Activated CD8-positive, alpha-beta T cell treated with anti-CD3 and anti-CD28 coated beads, Interleukin-2, amount 10 ng/mL, durations not matched to agents 7 days and 5 days (primary cell): Measurements from ENCODE around the gene FZR1. TPM values are rescaled to one million over a fixed set of nuclear protein-coding genes. Genes with fewer than 3 reads are reported as not detected.
A peak's percentile ranks its signal among the peaks of the same experiment; 100 is the strongest.

Experiments
- ATAC-seq: fragments of 150-1000 bp; cut with Tn5 transposase; one replicate; pipeline ENCODE4 v1.10.0; 2021; ENCODE audit warnings: moderate library complexity
- CTCF ChIA-PET: fragments of 350-600 bp; sonication (Branson Sonifier 250); formaldehyde crosslinking; loops from one replicate; lab custom pipeline; 2021; ENCODE audit warnings: antibody characterized with exemption; lab: Charles Lee
- POLR2A ChIA-PET: fragments of 350-600 bp; sonication (Branson Sonifier 250); formaldehyde crosslinking; loops from one replicate; lab custom pipeline; 2021; ENCODE audit warnings: antibody characterized with exemption; lab: Charles Lee
- DNase-seq: peaks from one replicate; pipeline ENCODE4 v3.0.0-alpha.2; 2020
- H3K27ac Mint-ChIP-seq: one replicate; pipeline ENCODE4 v1.8.0; 2021; ENCODE audit warnings: mild to moderate bottlenecking, mixed read lengths
- H3K27me3 Mint-ChIP-seq: one replicate; pipeline ENCODE4 v1.8.0; 2021; ENCODE audit warnings: low read depth, mixed read lengths
- H3K36me3 Mint-ChIP-seq: one replicate; pipeline ENCODE4 v1.8.0; 2021; ENCODE audit warnings: low read depth, mixed read lengths
- H3K4me1 Mint-ChIP-seq: one replicate; pipeline ENCODE4 v1.8.0; 2021; ENCODE audit warnings: low read depth, mixed read lengths
- H3K4me3 Mint-ChIP-seq: one replicate; pipeline ENCODE4 v1.8.0; 2021; ENCODE audit warnings: mild to moderate bottlenecking, mixed read lengths
- H3K9me3 Mint-ChIP-seq: one replicate; pipeline ENCODE4 v1.8.0; 2022; ENCODE audit warnings: mixed read lengths; ENCODE audit not compliant: insufficient read depth
- total RNA-seq, 2 experiments: library from RNA; stranded (reverse); gene quantifications; one replicate each; pipeline ENCODE4 v1.2.3, GENCODE V29; 2021

Gene FZR1
- total RNA-seq, 2 experiments from 2014 or later, result 72.7 to 81.6 TPM

GRCh38 chr19:3492131-3492839, 13.8 kb upstream of the FZR1 start:
- POLR2A ChIA-PET, result no interaction called here
- H3K27ac Mint-ChIP-seq, result no peak overlapping the region
- no peaks in the 10 kb centered on the region for H3K27me3 Mint-ChIP-seq
- peaks cover 12% of the 10 kb centered on the region for H3K4me1 Mint-ChIP-seq
- H3K9me3 Mint-ChIP-seq, result no peaks in the 10 kb centered on the region
- CTCF ChIA-PET, result no interaction called here
- peaks cover 32% of the 10 kb centered on the region for H3K36me3 Mint-ChIP-seq
- ATAC-seq (no peak), DNase-seq (no peak)
- no peak overlapping the region for H3K4me3 Mint-ChIP-seq

DNA sequence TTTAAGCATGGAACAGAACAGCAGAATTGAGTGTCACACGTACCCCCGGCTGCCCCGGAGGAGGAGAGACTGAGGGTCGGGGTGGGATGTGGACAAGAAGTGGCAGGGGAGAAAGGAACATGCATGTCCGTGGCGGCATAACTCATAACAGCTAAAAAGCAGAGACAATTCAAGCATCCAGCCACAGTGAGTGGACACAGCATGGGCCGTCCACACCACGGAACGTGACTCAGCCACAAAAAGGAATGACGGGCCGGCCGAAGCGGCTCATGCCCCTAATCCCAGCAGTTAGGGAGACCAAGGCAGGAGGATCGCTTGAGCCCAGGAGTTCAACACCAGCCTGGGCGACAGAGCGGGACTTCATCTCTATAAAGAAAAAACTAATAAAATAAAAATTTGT, 13.2 kb upstream of the FZR1 start:
- no peak for DNase-seq
- POLR2A ChIA-PET, result no interaction called here
- Mint-ChIP-seq H3K27me3 (no peaks in the 10 kb centered on the region), H3K4me1 (peaks cover 13% of the 10 kb centered on the region), H3K4me3 (no peak overlapping the region), H3K36me3 (peaks cover 34% of the 10 kb centered on the region), H3K9me3 (no peaks in the 10 kb centered on the region), H3K27ac (no peak overlapping the region)
- CTCF ChIA-PET, result no interaction called here
- no peak for ATAC-seq

DNA sequence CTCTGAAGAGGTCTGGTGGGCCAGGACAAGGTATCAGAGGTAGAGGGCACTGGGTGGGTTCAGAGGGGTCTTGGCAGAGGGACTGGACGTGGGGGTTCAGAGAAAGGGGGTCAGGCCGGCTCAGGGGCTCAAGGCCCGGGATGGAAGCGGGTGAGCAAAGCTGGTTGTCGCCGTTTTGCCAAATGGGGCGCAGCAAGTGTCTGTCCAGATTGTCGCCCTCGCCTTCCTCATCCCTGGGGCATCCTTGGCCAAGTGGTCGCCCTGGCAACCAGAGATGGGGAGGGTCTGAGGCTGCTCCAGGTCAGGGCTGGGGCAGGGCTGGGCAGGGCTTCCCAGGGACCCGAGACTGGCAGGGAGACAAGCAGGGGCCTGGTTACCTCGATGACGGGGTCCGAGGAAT, 12.5 kb upstream of the FZR1 start:
- POLR2A ChIA-PET, result no interaction called here
- no peaks in the 10 kb centered on the region for H3K27me3 Mint-ChIP-seq
- H3K9me3 Mint-ChIP-seq, result no peaks in the 10 kb centered on the region
- H3K36me3 Mint-ChIP-seq, result peaks cover 36% of the 10 kb centered on the region
- no peak overlapping the region for H3K4me3 Mint-ChIP-seq
- DNase-seq (no peak), ATAC-seq (no peak)
- H3K27ac Mint-ChIP-seq, result no peak overlapping the region
- peaks cover 15% of the 10 kb centered on the region for H3K4me1 Mint-ChIP-seq
- CTCF ChIA-PET, result interaction anchor here (2.0 kb wide), 1 partner anchor 8 kb away, joined by 9 read pairs; no protein-coding TSS in a partner anchor

GRCh38 chr19:3494051-3494450, 12.1 kb upstream of the FZR1 start:
- H3K36me3 Mint-ChIP-seq, result peaks cover 36% of the 10 kb centered on the region
- no peak overlapping the region for H3K4me3 Mint-ChIP-seq

DNA sequence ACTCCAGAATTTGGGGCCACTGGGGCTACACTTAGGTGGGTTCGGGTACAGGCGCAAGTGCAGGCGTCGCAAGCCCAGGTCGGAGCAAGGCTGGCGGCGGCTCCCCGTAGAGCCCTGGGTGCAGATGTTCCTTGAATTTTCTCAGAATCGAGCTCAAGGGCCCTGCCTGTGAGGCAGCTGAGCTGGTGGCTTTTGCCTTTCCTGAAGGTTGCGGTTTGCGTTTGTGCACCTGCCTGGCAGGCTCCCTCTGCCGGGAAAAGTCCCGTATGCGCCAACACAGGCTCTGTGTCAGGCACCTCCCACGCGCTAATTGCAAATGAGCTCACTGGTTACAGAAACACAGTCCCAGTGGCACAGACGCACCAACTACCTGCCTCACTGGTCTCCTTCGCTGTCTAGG, 11.6 kb upstream of the FZR1 start:
- no peaks in the 10 kb centered on the region for H3K9me3 Mint-ChIP-seq
- ATAC-seq, result peak; percentile 38
- no peak overlapping the region for H3K27ac Mint-ChIP-seq
- no peak overlapping the region for H3K4me3 Mint-ChIP-seq
- H3K36me3 Mint-ChIP-seq, result peaks cover 36% of the 10 kb centered on the region
- peaks cover 20% of the 10 kb centered on the region for H3K4me1 Mint-ChIP-seq
- no peaks in the 10 kb centered on the region for H3K27me3 Mint-ChIP-seq
- POLR2A ChIA-PET, result interaction anchor here (0.8 to 1.0 kb wide), 2 partner anchors 9 to 15 kb away, joined by 3 to 5 read pairs; no protein-coding TSS in a partner anchor
- CTCF ChIA-PET, result interaction anchor here (0.6 to 2.0 kb wide), 2 partner anchors 9 to 215 kb away, joined by 3 to 9 read pairs; no protein-coding TSS in a partner anchor
- DNase-seq, result peak; percentile 43

More at GRCh38 chr19:3494051-3494450, 12.1 kb upstream of the FZR1 start:
- H3K27me3 Mint-ChIP-seq, result no peaks in the 10 kb centered on the region
- H3K4me1 Mint-ChIP-seq, result peaks cover 17% of the 10 kb centered on the region
- ATAC-seq, result peak; percentile 59
- peak; percentile 45 for DNase-seq
- ChIA-PET POLR2A (interaction anchor here (1.0 kb wide), 1 partner anchor 15 kb away, joined by 5 read pairs; no protein-coding TSS in a partner anchor), CTCF (interaction anchor here (2.0 kb wide), 1 partner anchor 9 kb away, joined by 9 read pairs; no protein-coding TSS in a partner anchor)
- H3K27ac Mint-ChIP-seq, result no peak overlapping the region
- no peaks in the 10 kb centered on the region for H3K9me3 Mint-ChIP-seq

DNA sequence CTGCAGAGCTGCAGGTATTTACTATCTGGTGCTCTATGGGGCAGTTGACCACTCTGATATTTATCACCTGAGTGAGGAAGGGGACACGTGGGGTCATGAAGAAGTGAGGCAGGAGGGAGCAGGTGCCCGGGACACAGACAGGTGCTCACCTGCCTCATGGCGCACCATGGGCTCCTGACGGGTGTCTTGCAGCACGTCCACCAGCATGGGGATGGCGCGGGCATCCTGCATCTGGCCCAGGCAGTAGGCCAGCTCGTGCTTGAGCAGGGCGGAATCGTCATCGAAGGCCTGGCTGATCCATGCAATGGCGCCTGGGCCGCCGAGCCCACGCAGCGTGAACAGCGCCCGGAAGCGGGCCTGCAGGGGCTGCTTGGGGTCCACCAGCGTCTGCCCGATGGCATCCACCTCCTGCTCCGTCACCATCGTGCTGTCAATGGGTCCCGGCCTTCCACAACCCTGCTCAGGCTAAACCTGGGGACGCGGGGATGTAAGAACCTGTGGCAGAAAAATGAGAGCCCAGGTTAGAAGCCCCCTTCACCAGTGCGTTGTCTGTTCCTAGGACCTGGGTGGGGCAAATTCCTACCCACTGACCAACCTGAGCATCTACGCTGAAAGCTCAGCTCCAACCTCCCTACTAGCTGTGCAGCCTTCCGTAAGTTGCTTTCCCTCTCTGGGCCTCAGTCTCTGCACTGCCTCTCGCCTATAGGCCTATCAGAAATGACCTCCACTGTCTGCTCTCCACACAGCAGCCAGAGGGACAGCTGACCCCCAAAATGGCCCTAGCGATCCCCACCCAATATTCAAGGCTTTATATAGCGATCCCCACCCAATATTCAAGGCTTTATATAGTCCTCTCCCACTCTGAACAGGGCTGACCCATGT, 9.5 kb upstream of the FZR1 start:
- Mint-ChIP-seq H3K4me1 (peaks cover 32% of the 10 kb centered on the region), H3K27ac (peak overlapping the region; percentile 21), H3K27me3 (no peaks in the 10 kb centered on the region), H3K4me3 (no peak overlapping the region), H3K9me3 (no peaks in the 10 kb centered on the region), H3K36me3 (peaks cover 39% of the 10 kb centered on the region)
- ChIA-PET CTCF (interaction anchor here (10.1 kb wide), 1 partner anchor 11 kb away, joined by 62 read pairs; the partner anchor contains the start of gene SMIM44), POLR2A (no interaction called here)
- DNase-seq (no peak), ATAC-seq (no peak)

- peaks cover 32% of the 10 kb centered on the region for H3K4me1 Mint-ChIP-seq
- H3K27ac Mint-ChIP-seq, result peak overlapping the region; percentile 5
- DNase-seq, result no peak
- no peaks in the 10 kb centered on the region for H3K9me3 Mint-ChIP-seq
- POLR2A ChIA-PET, result no interaction called here
- CTCF ChIA-PET, result interaction anchor here (10.1 kb wide), 1 partner anchor 13 kb away, joined by 62 read pairs; the partner anchor contains the start of gene SMIM44
- peaks cover 36% of the 10 kb centered on the region for H3K36me3 Mint-ChIP-seq
- H3K4me3 Mint-ChIP-seq, result no peak overlapping the region
- H3K27me3 Mint-ChIP-seq, result no peaks in the 10 kb centered on the region
- no peak for ATAC-seq
These were observed 8.2 kb upstream of the FZR1 start for GRCh38 chr19:3497757-3498520.

DNA sequence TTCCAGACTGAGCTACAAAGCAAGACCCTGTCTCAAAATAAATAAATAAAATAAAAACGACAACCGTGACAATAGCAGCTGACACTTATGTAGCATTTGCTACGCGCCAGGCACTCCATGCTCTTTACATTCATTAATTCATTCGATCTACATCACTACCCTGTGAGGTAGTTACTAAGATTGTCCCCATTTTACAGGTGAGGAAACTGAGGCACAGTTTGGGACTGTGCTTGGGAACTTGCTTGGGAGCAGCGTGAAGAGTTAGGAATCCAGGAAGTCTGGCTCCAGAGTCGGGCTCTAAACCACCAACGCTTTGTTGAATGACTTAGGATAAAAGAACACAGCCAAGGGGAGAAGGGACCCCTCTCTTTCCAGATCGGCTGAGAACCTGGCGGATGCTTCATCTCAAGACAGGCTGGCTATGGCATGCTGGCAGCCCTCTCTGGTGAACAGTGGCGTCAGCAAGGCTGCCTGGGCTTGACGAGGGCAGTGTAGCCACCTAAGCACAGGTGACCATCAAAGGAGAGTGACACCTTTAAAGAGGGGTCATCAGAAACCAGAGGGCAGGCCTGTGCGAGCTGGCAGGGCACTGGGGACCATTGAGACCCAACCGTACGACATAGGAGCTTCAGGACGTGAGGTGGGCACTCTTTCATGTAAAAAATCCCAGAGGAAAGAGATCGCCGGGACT, 6.2 kb upstream of the FZR1 start:
- peaks cover 25% of the 10 kb centered on the region for H3K36me3 Mint-ChIP-seq
- DNase-seq (no peak), ATAC-seq (peak; percentile 13)
- H3K4me1 Mint-ChIP-seq, result peaks cover 31% of the 10 kb centered on the region
- peak overlapping the region; percentile 78 for H3K4me3 Mint-ChIP-seq
- H3K27ac Mint-ChIP-seq, result peak overlapping the region; percentile 96
- ChIA-PET POLR2A (interaction anchor here (0.5 to 1.6 kb wide), 4 partner anchors 11 to 91 kb away, joined by 3 to 5 read pairs (median 3); no protein-coding TSS in a partner anchor), CTCF (interaction anchor here (2.3 to 10.1 kb wide), 2 partner anchors 15 to 195 kb away, joined by 8 to 62 read pairs; partner anchors contain the start of gene SMIM44)
- H3K9me3 Mint-ChIP-seq, result no peaks in the 10 kb centered on the region
- no peaks in the 10 kb centered on the region for H3K27me3 Mint-ChIP-seq

DNA sequence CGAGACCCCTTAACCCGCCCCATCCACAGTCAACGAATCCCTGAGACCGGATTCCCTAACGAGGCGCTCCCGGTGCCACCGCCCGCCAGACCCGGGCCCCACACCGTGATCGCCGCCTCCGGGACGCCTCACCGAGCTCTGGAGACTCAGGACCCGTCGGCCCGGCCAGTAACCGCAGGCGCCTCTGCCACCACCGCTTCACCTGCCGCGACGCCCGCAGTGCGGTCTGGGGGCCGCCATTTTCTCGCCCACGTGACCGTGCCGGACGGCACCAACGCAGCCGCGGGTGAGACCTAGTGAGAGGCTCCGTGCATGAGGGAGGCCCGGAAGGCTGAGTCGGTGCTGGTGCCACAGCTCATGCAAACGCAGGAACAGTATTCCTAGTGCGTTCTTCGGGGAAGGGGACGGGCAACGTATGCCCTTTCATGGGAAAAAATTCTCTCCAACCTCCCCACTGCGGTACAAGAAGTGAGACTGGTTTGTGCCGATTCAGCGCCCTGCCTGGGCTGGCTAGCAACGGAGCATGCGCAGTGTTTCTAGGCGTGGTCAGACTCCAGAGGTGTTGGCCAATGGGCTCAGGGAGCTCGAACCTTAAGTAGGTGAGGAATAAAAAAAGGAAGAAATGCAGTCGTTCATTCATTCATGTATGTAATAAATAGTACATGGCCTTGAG, 5.5 kb upstream of the FZR1 start, which contains the start of gene DOHH:
Gene DOHH (minus strand): TSS at position 246 of the 673 bp plus-strand sequence. CDS start 3,860 bp downstream, outside the sequence.
- ChIA-PET POLR2A (interaction anchor here (0.5 to 1.6 kb wide), 4 partner anchors 11 to 90 kb away, joined by 3 to 5 read pairs (median 3); no protein-coding TSS in a partner anchor), CTCF (interaction anchor here (0.8 to 10.1 kb wide), 5 partner anchors 15 to 196 kb away, joined by 3 to 62 read pairs (median 3); partner anchors contain the start of gene SMIM44)
- H3K4me3 Mint-ChIP-seq, result peak within 1 kb of the TSS; percentile 78
- peak; percentile 86 for ATAC-seq
- peak within 1 kb of the TSS; percentile 96 for H3K27ac Mint-ChIP-seq
- DNase-seq, result peak; percentile 97
- H3K9me3 Mint-ChIP-seq, result no peaks in the 10 kb centered on the region
- peaks cover 18% of the 10 kb centered on the region for H3K36me3 Mint-ChIP-seq
- no peaks in the 10 kb centered on the region for H3K27me3 Mint-ChIP-seq
- peaks cover 33% of the 10 kb centered on the region for H3K4me1 Mint-ChIP-seq

DNA sequence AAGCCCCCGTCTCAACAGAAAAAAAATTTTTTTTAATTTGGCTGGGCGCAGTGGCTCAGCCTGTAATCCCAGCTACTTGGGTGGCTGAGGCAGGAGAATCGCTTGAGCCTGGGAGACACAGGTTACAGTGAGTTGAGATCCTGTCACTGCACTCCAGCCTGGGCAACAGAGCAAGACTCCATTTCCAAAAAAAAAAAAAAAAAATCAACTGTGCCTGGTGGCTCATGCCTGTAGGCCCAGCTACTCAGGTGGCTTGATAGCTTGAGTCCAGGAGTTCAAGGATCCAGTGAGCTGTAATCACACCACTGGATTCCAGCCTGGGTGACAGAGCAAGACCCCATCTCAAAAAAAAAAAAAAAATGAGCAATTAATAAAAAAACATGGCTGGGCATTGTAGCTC, 4.3 kb upstream of the FZR1 start:
- DNase-seq (no peak), ATAC-seq (no peak)
- POLR2A ChIA-PET, result no interaction called here
- CTCF ChIA-PET, result interaction anchor here (0.6 to 10.1 kb wide), 4 partner anchors 16 to 914 kb away, joined by 3 to 62 read pairs (median 3); partner anchors contain the start of gene SMIM44
- peaks cover 15% of the 10 kb centered on the region for H3K36me3 Mint-ChIP-seq
- H3K27ac Mint-ChIP-seq, result no peak overlapping the region
- H3K9me3 Mint-ChIP-seq, result no peaks in the 10 kb centered on the region
- H3K4me3 Mint-ChIP-seq, result no peak overlapping the region
- H3K27me3 Mint-ChIP-seq, result no peaks in the 10 kb centered on the region
- peaks cover 36% of the 10 kb centered on the region for H3K4me1 Mint-ChIP-seq
